C4-2B (cell line): ENCODE measurements around the gene GRAMD4.

Experiments used
- ZFX ChIP-seq: fragments of 450-650 bp; IDR thresholded peaks from 2 replicates; pipeline ENCODE4 v1.6.1; 2017
- TF ChIP-seq, protein P1 (sequence below): fragments of 450-650 bp; conservative IDR thresholded peaks from 2 replicates; pipeline ENCODE4 v1.5.1; 2017; ENCODE audit warnings: mild to moderate bottlenecking

DNA sequence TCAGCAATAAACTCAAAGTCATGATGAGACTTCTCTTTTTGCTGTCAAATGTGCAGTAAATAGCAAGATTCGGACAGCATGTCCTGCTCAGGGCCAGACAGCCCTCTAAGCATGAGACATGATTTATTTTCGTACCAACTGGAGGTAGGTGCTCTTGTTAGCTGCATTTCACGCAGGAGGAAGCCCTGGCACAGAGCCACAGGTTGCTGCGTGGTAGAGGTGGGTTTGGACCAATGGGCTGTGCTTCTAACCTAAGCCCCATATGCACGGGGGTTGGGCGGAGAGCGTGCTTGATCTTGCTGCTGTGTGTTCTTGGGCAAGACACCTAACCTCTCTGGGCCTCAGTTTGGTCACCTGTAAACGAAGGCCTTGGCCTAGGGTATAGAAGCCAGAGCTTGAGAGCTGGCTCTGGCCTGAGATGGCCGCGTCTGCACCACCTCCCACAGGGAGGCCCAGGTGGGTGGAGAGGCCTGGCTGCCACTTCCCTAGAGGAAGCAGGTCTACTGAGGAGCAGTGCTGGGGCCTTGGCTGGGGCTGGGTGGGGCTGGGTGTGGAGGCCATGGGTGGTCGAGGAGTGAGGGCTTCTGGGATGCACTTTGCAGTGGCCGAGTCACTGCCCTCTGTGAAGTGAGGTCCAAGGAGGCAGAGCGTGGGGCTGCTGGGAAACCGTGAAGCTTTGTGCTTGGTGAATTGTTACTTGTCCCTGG is 38.5 kb upstream of the GRAMD4 start:
- TF ChIP-seq, protein P1, sequence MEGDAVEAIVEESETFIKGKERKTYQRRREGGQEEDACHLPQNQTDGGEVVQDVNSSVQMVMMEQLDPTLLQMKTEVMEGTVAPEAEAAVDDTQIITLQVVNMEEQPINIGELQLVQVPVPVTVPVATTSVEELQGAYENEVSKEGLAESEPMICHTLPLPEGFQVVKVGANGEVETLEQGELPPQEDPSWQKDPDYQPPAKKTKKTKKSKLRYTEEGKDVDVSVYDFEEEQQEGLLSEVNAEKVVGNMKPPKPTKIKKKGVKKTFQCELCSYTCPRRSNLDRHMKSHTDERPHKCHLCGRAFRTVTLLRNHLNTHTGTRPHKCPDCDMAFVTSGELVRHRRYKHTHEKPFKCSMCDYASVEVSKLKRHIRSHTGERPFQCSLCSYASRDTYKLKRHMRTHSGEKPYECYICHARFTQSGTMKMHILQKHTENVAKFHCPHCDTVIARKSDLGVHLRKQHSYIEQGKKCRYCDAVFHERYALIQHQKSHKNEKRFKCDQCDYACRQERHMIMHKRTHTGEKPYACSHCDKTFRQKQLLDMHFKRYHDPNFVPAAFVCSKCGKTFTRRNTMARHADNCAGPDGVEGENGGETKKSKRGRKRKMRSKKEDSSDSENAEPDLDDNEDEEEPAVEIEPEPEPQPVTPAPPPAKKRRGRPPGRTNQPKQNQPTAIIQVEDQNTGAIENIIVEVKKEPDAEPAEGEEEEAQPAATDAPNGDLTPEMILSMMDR: no peak
- TF ChIP-seq ZFX: no peak
